ENCODE results near the gene EMP2. TPM values are rescaled to one million over a fixed set of nuclear protein-coding genes. Genes with fewer than 3 reads are reported as not detected.

EMP2 gene
- total RNA-seq, 3 donors from 2014 or later: 46.9 to 69.2 (median 66.0) TPM

GRCh38 chr16:10529895-10530669 is 50.3 kb downstream of the EMP2 start:
- H3K9me3 ChIP-seq: no peaks in the 10 kb centered on the region
- H3K4me1 ChIP-seq: no peaks in the 10 kb centered on the region
- TF ChIP-seq POLR2AphosphoS5 (IDR thresholded peaks at IDR 0.05) (no peak), POLR2A (IDR thresholded peaks at IDR 0.05) (no peak), CTCF (IDR thresholded peaks at IDR 0.05) (no peak)
- no peaks in the 10 kb centered on the region for H3K36me3 ChIP-seq
- no peak overlapping the region for H3K4me3 ChIP-seq
- no peak overlapping the region for H3K27ac ChIP-seq
- no peaks in the 10 kb centered on the region for H3K27me3 ChIP-seq
- DNase-seq (ENCODE audit: low spot score in 2 of 2): no peak
- intact Hi-C loops (cut with DNase I; ENCODE audit: low total_unique reads): no loop called here

GRCh38 chr16:10528635-10529034 is 51.8 kb downstream of the EMP2 start:
- intact Hi-C loops (cut with DNase I; ENCODE audit: low total_unique reads): no loop called here
- no peak overlapping the region for H3K27ac ChIP-seq
- H3K4me3 ChIP-seq: no peak overlapping the region
- H3K36me3 ChIP-seq: no peaks in the 10 kb centered on the region
- TF ChIP-seq POLR2A (IDR thresholded peaks at IDR 0.05): no peak
- TF ChIP-seq POLR2AphosphoS5 (IDR thresholded peaks at IDR 0.05): no peak
- TF ChIP-seq CTCF (IDR thresholded peaks at IDR 0.05): no peak
- no peaks in the 10 kb centered on the region for H3K27me3 ChIP-seq
- DNase-seq (ENCODE audit: low spot score in 2 of 2): no peak
- no peaks in the 10 kb centered on the region for H3K4me1 ChIP-seq
- H3K9me3 ChIP-seq: no peaks in the 10 kb centered on the region

- no peak overlapping the region for H3K4me3 ChIP-seq
- H3K9me3 ChIP-seq: no peaks in the 10 kb centered on the region
- TF ChIP-seq CTCF (IDR thresholded peaks at IDR 0.05) (no peak), POLR2AphosphoS5 (IDR thresholded peaks at IDR 0.05) (no peak), POLR2A (IDR thresholded peaks at IDR 0.05) (no peak)
- intact Hi-C loops (cut with DNase I; ENCODE audit: low total_unique reads): no loop called here
- H3K4me1 ChIP-seq: no peaks in the 10 kb centered on the region
- no peaks in the 10 kb centered on the region for H3K27me3 ChIP-seq
- H3K27ac ChIP-seq: no peak overlapping the region
- no peaks in the 10 kb centered on the region for H3K36me3 ChIP-seq
- no peak for DNase-seq (ENCODE audit: low spot score in 2 of 2)
Observed at GRCh38 chr16:10526962-10527361, 53.4 kb downstream of the EMP2 start.

GRCh38 chr16:10525214-10525825 is 55.1 kb downstream of the EMP2 start:
- no peak for DNase-seq (ENCODE audit: low spot score in 2 of 2)
- intact Hi-C loops (cut with DNase I; ENCODE audit: low total_unique reads): no loop called here
- no peak overlapping the region for H3K4me3 ChIP-seq
- no peaks in the 10 kb centered on the region for H3K9me3 ChIP-seq
- TF ChIP-seq POLR2AphosphoS5 (IDR thresholded peaks at IDR 0.05) (no peak), CTCF (IDR thresholded peaks at IDR 0.05) (no peak), POLR2A (IDR thresholded peaks at IDR 0.05) (no peak)
- H3K4me1 ChIP-seq: no peaks in the 10 kb centered on the region
- no peaks in the 10 kb centered on the region for H3K27me3 ChIP-seq
- no peak overlapping the region for H3K27ac ChIP-seq
- no peaks in the 10 kb centered on the region for H3K36me3 ChIP-seq

GRCh38 chr16:10522966-10523365 is 57.4 kb downstream of the EMP2 start:
- Histone ChIP-seq H3K9me3 (no peaks in the 10 kb centered on the region), H3K36me3 (no peaks in the 10 kb centered on the region), H3K27me3 (no peaks in the 10 kb centered on the region), H3K4me1 (no peaks in the 10 kb centered on the region), H3K27ac (no peak overlapping the region), H3K4me3 (no peak overlapping the region)
- DNase-seq (ENCODE audit: low spot score in 2 of 2): no peak
- TF ChIP-seq CTCF (IDR thresholded peaks at IDR 0.05) (no peak), POLR2AphosphoS5 (IDR thresholded peaks at IDR 0.05) (no peak), POLR2A (IDR thresholded peaks at IDR 0.05) (no peak)
- intact Hi-C loops (cut with DNase I; ENCODE audit: low total_unique reads): no loop called here
